ENCODE data around the gene FAM184A. TPM values are rescaled to one million over a fixed set of nuclear protein-coding genes. Genes with fewer than 3 reads are reported as not detected.

FAM184A gene
- total and polyA plus RNA-seq, 2 of the 8 experiments (the other 6 are each of a cell fraction or from before 2014, with no cell fraction given) = 6.3 to 11.3 TPM

DNA sequence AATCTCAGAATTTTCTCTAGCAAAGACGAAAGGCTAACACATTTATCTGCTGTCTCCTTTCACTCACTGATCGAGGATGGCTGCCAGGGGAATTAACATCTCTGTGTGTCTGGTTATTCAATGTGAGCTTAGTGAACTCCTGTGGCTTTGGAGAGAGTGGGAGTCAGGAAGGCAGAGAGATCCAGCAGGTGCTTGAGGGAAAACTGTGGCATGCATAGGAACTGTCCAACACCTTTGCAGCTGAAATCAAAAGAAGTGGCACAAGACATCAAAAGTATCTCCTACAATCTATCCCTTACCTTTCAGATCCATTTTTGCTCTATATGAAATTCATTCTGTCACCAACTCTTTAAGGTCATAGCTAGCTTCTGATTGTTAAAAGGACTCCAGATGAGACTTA is 11.8 kb upstream of the FAM184A start (continued):
- TF ChIP-seq CHD7 (IDR thresholded peaks at IDR 0.05; ENCODE audit: insufficient replicate concordance, low read length) = no peak
- no peak for TF ChIP-seq TBP (IDR thresholded peaks at IDR 0.05; ENCODE audit: low read depth, low read length)
- 0 out of 4 replicates have a peak, but pooled peaks have one; percentile 51 to 52 for TF ChIP-seq SIN3A (conservative IDR thresholded peaks at IDR 0.05 in 1 of 2, IDR thresholded peaks at IDR 0.05 in 1 of 2; ENCODE audit: low read depth in 1 of 2, low read length in 2 of 2)
- TF ChIP-seq EZH2 (IDR thresholded peaks at IDR 0.05; ENCODE audit: low read depth, low read length, severe bottlenecking) = no peak
- TF ChIP-seq TEAD4 (IDR thresholded peaks at IDR 0.05; ENCODE audit: low read depth, low read length) = peak; percentile 68; the same call in 1 of the 2 replicates
- no peak for TF ChIP-seq BACH1 (IDR thresholded peaks at IDR 0.05; ENCODE audit: low read length)
- no peak for TF ChIP-seq SP4 (IDR thresholded peaks at IDR 0.05; ENCODE audit: low read length)
- TF ChIP-seq CEBPB (IDR thresholded peaks at IDR 0.05; ENCODE audit: low read depth, low read length) = no peak
- TF ChIP-seq GTF2F1 (IDR thresholded peaks at IDR 0.05; ENCODE audit: borderline replicate concordance, low read depth, low read length) = no peak
- no peak for TF ChIP-seq POU5F1 (IDR thresholded peaks at IDR 0.05; ENCODE audit: low read depth, low read length)
- no peak for TF ChIP-seq KDM1A (IDR thresholded peaks at IDR 0.05; ENCODE audit: borderline replicate concordance, low read length)
